Brain pericyte (primary cell): ENCODE data around the gene DSTN.

Source experiments
- DNase-seq: peaks from one replicate; pipeline ENCODE4 v3.0.0-alpha.2; 2012; ENCODE audit warnings: low read depth, low spot score

DSTN gene

GRCh38 chr20:17580895-17581294 is 11.0 kb downstream of the DSTN start:
- no peak for DNase-seq

- no peak for DNase-seq
Measured at GRCh38 chr20:17583126-17583525, 13.3 kb downstream of the DSTN start.

- DNase-seq: peak; percentile 70
Measured at GRCh38 chr20:17584689-17585088, 14.8 kb downstream of the DSTN start.

GRCh38 chr20:17586250-17586649 is 16.4 kb downstream of the DSTN start:
- DNase-seq: no peak

GRCh38 chr20:17587148-17587547 is 17.3 kb downstream of the DSTN start:
- DNase-seq: no peak

GRCh38 chr20:17587824-17588223 is 17.9 kb downstream of the DSTN start:
- DNase-seq: no peak

- no peak for DNase-seq
Measured at GRCh38 chr20:17589161-17589834, 19.4 kb downstream of the DSTN start.

- DNase-seq: no peak
Measured at GRCh38 chr20:17590245-17590644, 20.4 kb downstream of the DSTN start.

GRCh38 chr20:17593902-17594301 is 24.0 kb downstream of the DSTN start:
- no peak for DNase-seq

- DNase-seq: no peak
Measured at GRCh38 chr20:17594443-17594842, 24.6 kb downstream of the DSTN start.

GRCh38 chr20:17595856-17596255 is 26.0 kb downstream of the DSTN start:
- no peak for DNase-seq

- no peak for DNase-seq
Measured at GRCh38 chr20:17598013-17598550, 28.2 kb downstream of the DSTN start.

GRCh38 chr20:17601957-17602356 is 32.1 kb downstream of the DSTN start:
- DNase-seq: no peak

- no peak for DNase-seq
Measured at GRCh38 chr20:17602493-17602892, 32.6 kb downstream of the DSTN start.

GRCh38 chr20:17605131-17605660 is 35.3 kb downstream of the DSTN start:
- DNase-seq: no peak

GRCh38 chr20:17606001-17606400 is 36.1 kb downstream of the DSTN start:
- no peak for DNase-seq

- DNase-seq: no peak
Measured at GRCh38 chr20:17608701-17609497, 39.0 kb downstream of the DSTN start.

- no peak for DNase-seq
Measured at GRCh38 chr20:17609811-17610377, 40.0 kb downstream of the DSTN start.

GRCh38 chr20:17610566-17611289 is 40.9 kb downstream of the DSTN start:
- no peak for DNase-seq

GRCh38 chr20:17611290-17611539 is 41.3 kb downstream of the DSTN start:
- DNase-seq: no peak

- DNase-seq: no peak
Measured at GRCh38 chr20:17611540-17612286, 41.8 kb downstream of the DSTN start.
